Measurements from ENCODE around the gene TUG1. TPM values are rescaled to one million over a fixed set of nuclear protein-coding genes. Genes with fewer than 3 reads are reported as not detected.

TUG1 gene
- polyA plus RNA-seq, 2 donors, result 24.7 to 25.6 TPM

DNA sequence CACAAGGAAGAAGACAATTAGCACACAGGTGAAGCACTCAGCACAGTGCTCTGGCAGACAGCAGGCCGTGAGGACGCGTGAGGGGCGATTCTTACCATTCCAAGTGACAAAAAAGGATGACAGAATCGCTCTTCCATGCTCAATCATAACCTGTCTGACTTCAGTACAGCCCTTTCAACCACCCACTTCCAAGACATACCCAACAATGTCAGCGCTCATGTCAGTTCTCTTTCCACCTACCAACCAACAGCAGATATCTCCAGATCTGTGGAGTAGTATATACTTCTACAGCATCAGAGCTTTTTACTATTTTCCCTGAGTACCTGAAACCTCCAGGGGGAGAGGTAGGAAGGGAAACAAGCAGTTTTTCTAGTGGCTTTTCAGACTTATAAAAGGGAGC lies 40.7 kb upstream of the TUG1 start:
- H3K27me3 ChIP-seq (ENCODE audit: control insufficient read depth in 1 of 2, insufficient read depth in 2 of 2, low read length in 2 of 2), result no peaks in the 10 kb centered on the region
- H3K4me1 ChIP-seq (ENCODE audit: control insufficient read depth in 2 of 2, insufficient read depth in 2 of 2, low read length in 1 of 2), result peaks cover 0 to 2% of the 10 kb centered on the region in 2 donors
- 96 to 98% methylated on average over 6 of the region's 6 CpGs for WGBS, 2 donors
- peaks cover 27 to 56% of the 10 kb centered on the region in 2 donors for H3K36me3 ChIP-seq (ENCODE audit: control insufficient read depth in 2 of 2, insufficient read depth in 2 of 2, low read length in 1 of 2)
- H3K9me3 ChIP-seq (ENCODE audit: control insufficient read depth in 2 of 2, insufficient read depth in 1 of 2, low read depth in 1 of 2, low read length in 1 of 2), result no peaks in the 10 kb centered on the region
- H3K27ac ChIP-seq (ENCODE audit: low read depth in 2 of 2, low read length in 1 of 2), result no peak overlapping the region
- H3K4me3 ChIP-seq (ENCODE audit: low read depth in 1 of 2, low read length in 2 of 2), result no peak overlapping the region

DNA sequence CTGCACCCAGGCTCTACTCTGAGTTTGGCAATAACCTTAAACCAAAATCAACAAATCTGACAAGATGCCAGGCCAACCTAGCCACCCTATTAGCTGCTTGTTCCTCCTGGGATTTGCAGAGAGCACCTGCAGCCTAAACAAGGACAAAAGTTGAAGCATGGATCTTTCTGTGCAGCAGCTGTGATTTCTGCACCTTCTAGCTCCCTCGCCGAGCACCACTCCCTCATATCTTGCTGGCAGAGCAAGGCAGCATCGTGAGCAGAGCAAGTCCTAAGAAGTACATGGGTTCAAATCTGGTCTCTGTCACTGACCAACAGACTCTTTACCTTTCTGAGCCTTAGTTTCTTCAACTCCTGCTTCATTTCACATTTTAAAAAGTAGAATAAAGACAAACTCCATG lies 38.8 kb upstream of the TUG1 start:
- WGBS, 2 donors, result 89 to 93% methylated on average over 3 of the region's 3 CpGs
- Histone ChIP-seq H3K27me3 (ENCODE audit: control insufficient read depth in 1 of 2, insufficient read depth in 2 of 2, low read length in 2 of 2) (no peaks in the 10 kb centered on the region), H3K9me3 (ENCODE audit: control insufficient read depth in 2 of 2, insufficient read depth in 1 of 2, low read depth in 1 of 2, low read length in 1 of 2) (no peaks in the 10 kb centered on the region), H3K4me3 (ENCODE audit: low read depth in 1 of 2, low read length in 2 of 2) (no peak overlapping the region), H3K4me1 (ENCODE audit: control insufficient read depth in 2 of 2, insufficient read depth in 2 of 2, low read length in 1 of 2) (peaks cover 0 to 2% of the 10 kb centered on the region in 2 donors), H3K36me3 (ENCODE audit: control insufficient read depth in 2 of 2, insufficient read depth in 2 of 2, low read length in 1 of 2) (peaks cover 43 to 72% of the 10 kb centered on the region in 2 donors), H3K27ac (ENCODE audit: low read depth in 2 of 2, low read length in 1 of 2) (no peak overlapping the region)

GRCh38 chr22:30931541-30932300 lies 37.3 kb upstream of the TUG1 start:
- no peaks in the 10 kb centered on the region for H3K27me3 ChIP-seq (ENCODE audit: control insufficient read depth in 1 of 2, insufficient read depth in 2 of 2, low read length in 2 of 2)
- whole genome bisulfite sequencing, 2 donors, result 96% methylated on average over 4 of the region's 4 CpGs
- no peak overlapping the region for H3K27ac ChIP-seq (ENCODE audit: low read depth in 2 of 2, low read length in 1 of 2)
- no peak overlapping the region for H3K4me3 ChIP-seq (ENCODE audit: low read depth in 1 of 2, low read length in 2 of 2)
- no peaks in the 10 kb centered on the region for H3K9me3 ChIP-seq (ENCODE audit: control insufficient read depth in 2 of 2, insufficient read depth in 1 of 2, low read depth in 1 of 2, low read length in 1 of 2)
- H3K4me1 ChIP-seq (ENCODE audit: control insufficient read depth in 2 of 2, insufficient read depth in 2 of 2, low read length in 1 of 2), result peaks cover 0 to 2% of the 10 kb centered on the region in 2 donors
- peaks cover 48 to 68% of the 10 kb centered on the region in 2 donors for H3K36me3 ChIP-seq (ENCODE audit: control insufficient read depth in 2 of 2, insufficient read depth in 2 of 2, low read length in 1 of 2)

DNA sequence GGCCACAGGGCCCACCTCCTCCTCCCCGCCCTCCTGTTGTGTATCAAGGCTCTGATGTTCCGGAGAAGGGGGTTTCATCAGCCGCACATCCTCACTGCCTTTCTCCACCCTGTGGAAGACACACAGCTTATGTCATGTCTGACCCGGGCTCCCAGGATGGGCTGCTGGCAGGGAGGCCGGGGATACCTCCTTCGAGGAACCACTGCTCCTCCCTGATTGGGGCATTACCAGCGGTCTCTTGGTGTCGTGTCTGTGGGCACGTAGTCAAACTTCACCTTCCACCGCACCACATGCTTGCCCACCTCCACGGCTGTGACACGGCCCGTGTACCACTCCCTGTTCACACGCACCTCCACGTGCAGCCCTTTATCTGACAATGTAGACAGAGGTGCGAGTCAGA lies 36.4 kb upstream of the TUG1 start:
- WGBS, 2 donors, result 95% methylated on average over 16 of the region's 16 CpGs
- Histone ChIP-seq H3K4me1 (ENCODE audit: control insufficient read depth in 2 of 2, insufficient read depth in 2 of 2, low read length in 1 of 2) (peaks cover 0 to 3% of the 10 kb centered on the region in 2 donors), H3K4me3 (ENCODE audit: low read depth in 1 of 2, low read length in 2 of 2) (no peak overlapping the region), H3K9me3 (ENCODE audit: control insufficient read depth in 2 of 2, insufficient read depth in 1 of 2, low read depth in 1 of 2, low read length in 1 of 2) (no peaks in the 10 kb centered on the region), H3K36me3 (ENCODE audit: control insufficient read depth in 2 of 2, insufficient read depth in 2 of 2, low read length in 1 of 2) (peaks cover 49 to 68% of the 10 kb centered on the region in 2 donors), H3K27me3 (ENCODE audit: control insufficient read depth in 1 of 2, insufficient read depth in 2 of 2, low read length in 2 of 2) (no peaks in the 10 kb centered on the region), H3K27ac (ENCODE audit: low read depth in 2 of 2, low read length in 1 of 2) (no peak overlapping the region)

DNA sequence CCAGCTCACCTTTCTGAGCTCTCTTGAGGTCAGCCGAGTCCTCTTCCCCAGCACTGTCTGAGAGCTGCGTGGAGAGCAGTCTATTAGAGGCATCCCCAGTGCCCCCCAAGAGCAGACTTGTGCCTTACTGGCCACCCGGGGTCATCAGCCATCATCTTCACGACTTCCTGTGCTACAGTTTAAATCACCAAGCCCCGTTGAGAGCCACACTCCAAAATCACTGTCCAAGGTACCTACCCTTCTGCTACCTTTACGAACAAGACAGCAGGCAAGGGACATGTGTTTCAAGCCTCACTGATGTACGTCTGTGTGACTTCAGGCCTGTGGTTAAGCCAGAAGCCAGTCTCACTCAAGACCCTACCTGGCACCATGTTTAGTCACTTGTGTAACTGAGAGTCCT lies 35.6 kb upstream of the TUG1 start:
- Histone ChIP-seq H3K4me3 (ENCODE audit: low read depth in 1 of 2, low read length in 2 of 2) (no peak overlapping the region), H3K4me1 (ENCODE audit: control insufficient read depth in 2 of 2, insufficient read depth in 2 of 2, low read length in 1 of 2) (peaks cover 0 to 5% of the 10 kb centered on the region in 2 donors), H3K27me3 (ENCODE audit: control insufficient read depth in 1 of 2, insufficient read depth in 2 of 2, low read length in 2 of 2) (no peaks in the 10 kb centered on the region), H3K9me3 (ENCODE audit: control insufficient read depth in 2 of 2, insufficient read depth in 1 of 2, low read depth in 1 of 2, low read length in 1 of 2) (no peaks in the 10 kb centered on the region), H3K36me3 (ENCODE audit: control insufficient read depth in 2 of 2, insufficient read depth in 2 of 2, low read length in 1 of 2) (peaks cover 49 to 63% of the 10 kb centered on the region in 2 donors), H3K27ac (ENCODE audit: low read depth in 2 of 2, low read length in 1 of 2) (no peak overlapping the region)
- WGBS, 2 donors, result 89 to 92% methylated on average over 7 of the region's 7 CpGs

DNA sequence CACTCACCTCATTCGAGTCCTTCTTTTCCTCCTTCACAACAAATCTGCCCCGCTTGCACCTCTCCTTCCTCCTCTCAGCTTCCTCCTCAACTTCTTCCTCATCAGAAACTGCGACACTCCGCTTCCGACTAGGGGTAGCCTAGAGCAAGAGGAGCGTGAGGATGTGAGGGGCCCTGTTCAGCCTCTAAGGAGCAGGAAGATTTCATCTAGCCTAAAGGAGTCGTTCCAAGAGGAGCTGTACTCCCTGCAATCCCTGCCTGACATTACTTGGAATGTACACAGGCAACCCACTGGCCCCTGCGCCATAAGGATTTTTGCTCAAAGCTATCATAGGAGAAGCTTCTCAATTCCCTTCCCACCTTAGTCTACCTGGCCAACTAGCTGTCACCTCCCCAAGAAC lies 35.0 kb upstream of the TUG1 start:
- WGBS, 2 donors, result 93 to 95% methylated on average over 8 of the region's 8 CpGs
- Histone ChIP-seq H3K36me3 (ENCODE audit: control insufficient read depth in 2 of 2, insufficient read depth in 2 of 2, low read length in 1 of 2) (peaks cover 49 to 66% of the 10 kb centered on the region in 2 donors), H3K4me1 (ENCODE audit: control insufficient read depth in 2 of 2, insufficient read depth in 2 of 2, low read length in 1 of 2) (peaks cover 0 to 5% of the 10 kb centered on the region in 2 donors), H3K4me3 (ENCODE audit: low read depth in 1 of 2, low read length in 2 of 2) (no peak overlapping the region), H3K9me3 (ENCODE audit: control insufficient read depth in 2 of 2, insufficient read depth in 1 of 2, low read depth in 1 of 2, low read length in 1 of 2) (no peaks in the 10 kb centered on the region), H3K27me3 (ENCODE audit: control insufficient read depth in 1 of 2, insufficient read depth in 2 of 2, low read length in 2 of 2) (no peaks in the 10 kb centered on the region), H3K27ac (ENCODE audit: low read depth in 2 of 2, low read length in 1 of 2) (no peak overlapping the region)

DNA sequence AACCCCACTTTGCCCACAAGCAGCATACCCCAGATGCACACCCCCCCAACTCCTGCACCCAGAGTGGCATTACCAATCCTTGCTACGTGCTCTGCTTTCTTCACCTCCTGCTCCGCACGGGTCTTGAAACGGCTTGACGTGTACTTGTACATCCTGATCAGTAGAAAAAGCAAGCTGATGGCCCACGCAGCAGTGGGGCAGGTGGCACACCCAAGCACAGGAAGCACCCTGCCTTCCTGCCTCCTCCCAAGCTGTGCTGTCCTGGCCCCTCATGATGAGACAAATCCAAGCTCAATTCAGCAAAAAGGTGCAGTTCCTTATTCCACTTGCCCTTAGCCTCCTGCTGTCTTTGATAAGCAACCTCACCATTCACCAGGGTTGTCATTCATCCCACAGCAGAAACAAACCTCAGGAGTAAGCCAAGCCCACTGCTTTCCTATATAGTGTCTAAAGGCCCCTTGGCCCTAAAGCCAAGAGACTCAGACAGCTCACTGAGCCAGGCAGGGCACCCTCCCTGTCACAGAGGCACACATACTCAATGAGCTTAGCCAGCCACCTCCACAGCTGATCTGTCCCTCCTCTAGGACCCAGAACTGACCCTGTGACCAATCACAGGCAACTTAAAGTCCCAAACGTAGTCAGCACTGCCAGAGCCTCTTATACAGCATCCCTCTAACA lies 28.2 kb upstream of the TUG1 start:
- WGBS, 2 donors, result 79 to 80% methylated on average over 7 of the region's 7 CpGs
- Histone ChIP-seq H3K27me3 (ENCODE audit: control insufficient read depth in 1 of 2, insufficient read depth in 2 of 2, low read length in 2 of 2) (no peaks in the 10 kb centered on the region), H3K27ac (ENCODE audit: low read depth in 2 of 2, low read length in 1 of 2) (no peak overlapping the region), H3K4me3 (ENCODE audit: low read depth in 1 of 2, low read length in 2 of 2) (no peak overlapping the region), H3K36me3 (ENCODE audit: control insufficient read depth in 2 of 2, insufficient read depth in 2 of 2, low read length in 1 of 2) (peaks cover 36 to 49% of the 10 kb centered on the region in 2 donors), H3K4me1 (ENCODE audit: control insufficient read depth in 2 of 2, insufficient read depth in 2 of 2, low read length in 1 of 2) (peaks cover 3 to 4% of the 10 kb centered on the region in 2 donors), H3K9me3 (ENCODE audit: control insufficient read depth in 2 of 2, insufficient read depth in 1 of 2, low read depth in 1 of 2, low read length in 1 of 2) (no peaks in the 10 kb centered on the region)

DNA sequence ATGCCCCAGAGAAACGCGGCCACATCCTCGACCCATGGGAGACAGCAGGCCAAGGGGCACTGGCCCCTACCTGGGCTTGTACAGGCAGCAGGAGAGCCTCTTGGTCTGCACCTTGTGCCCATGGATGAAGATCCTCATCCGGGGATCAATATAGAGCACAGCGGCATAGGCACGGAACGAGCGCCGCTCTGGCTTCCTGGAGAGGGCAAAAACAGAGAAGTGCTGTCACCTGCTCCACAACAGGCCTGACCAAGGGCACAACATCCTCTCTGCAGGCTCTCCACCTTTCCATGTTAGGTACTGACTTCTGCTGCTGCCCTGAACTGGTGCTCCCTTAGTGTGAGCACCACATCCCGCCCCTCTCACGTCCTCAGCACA lies 27.7 kb upstream of the TUG1 start:
- Histone ChIP-seq H3K36me3 (ENCODE audit: control insufficient read depth in 2 of 2, insufficient read depth in 2 of 2, low read length in 1 of 2) (peaks cover 37 to 50% of the 10 kb centered on the region in 2 donors), H3K27ac (ENCODE audit: low read depth in 2 of 2, low read length in 1 of 2) (no peak overlapping the region), H3K4me1 (ENCODE audit: control insufficient read depth in 2 of 2, insufficient read depth in 2 of 2, low read length in 1 of 2) (peaks cover 4 to 6% of the 10 kb centered on the region in 2 donors), H3K9me3 (ENCODE audit: control insufficient read depth in 2 of 2, insufficient read depth in 1 of 2, low read depth in 1 of 2, low read length in 1 of 2) (no peaks in the 10 kb centered on the region), H3K4me3 (ENCODE audit: low read depth in 1 of 2, low read length in 2 of 2) (no peak overlapping the region), H3K27me3 (ENCODE audit: control insufficient read depth in 1 of 2, insufficient read depth in 2 of 2, low read length in 2 of 2) (no peaks in the 10 kb centered on the region)
- WGBS, 2 donors, result 95 to 98% methylated on average over 11 of the region's 11 CpGs

GRCh38 chr22:30943368-30943767 lies 25.7 kb upstream of the TUG1 start:
- Histone ChIP-seq H3K9me3 (ENCODE audit: control insufficient read depth in 2 of 2, insufficient read depth in 1 of 2, low read depth in 1 of 2, low read length in 1 of 2) (no peaks in the 10 kb centered on the region), H3K4me1 (ENCODE audit: control insufficient read depth in 2 of 2, insufficient read depth in 2 of 2, low read length in 1 of 2) (peaks cover 0 to 12% of the 10 kb centered on the region in 2 donors), H3K36me3 (ENCODE audit: control insufficient read depth in 2 of 2, insufficient read depth in 2 of 2, low read length in 1 of 2) (peaks cover 23 to 34% of the 10 kb centered on the region in 2 donors), H3K27me3 (ENCODE audit: control insufficient read depth in 1 of 2, insufficient read depth in 2 of 2, low read length in 2 of 2) (no peaks in the 10 kb centered on the region), H3K27ac (ENCODE audit: low read depth in 2 of 2, low read length in 1 of 2) (no peak overlapping the region), H3K4me3 (ENCODE audit: low read depth in 1 of 2, low read length in 2 of 2) (no peak overlapping the region)
- WGBS, 2 donors, result 72 to 79% methylated on average over 3 of the region's 3 CpGs
